GM12878 (cell line): ENCODE data around the gene EPHA1. TPM values are rescaled to one million over a fixed set of nuclear protein-coding genes. Genes with fewer than 3 reads are reported as not detected.

Source experiments
- ATAC-seq: fragments of 200-7000 bp; cut with Tn5 transposase; 3 replicates; pipeline ENCODE4 v1.9.1; 2020; ENCODE audit warnings: mild to moderate bottlenecking, moderate library complexity
- BruUV-seq: library from RNA; stranded (reverse); fragments of 400-500 nt; replicated peaks from 2 replicates; lab custom pipeline; 2021; lab: Mats Ljungman, UMichigan
- CTCF ChIA-PET: fragments of 300-600 bp; sonication (Branson Sonifier 250); formaldehyde crosslinking; extraction: SDS; loops from one replicate; lab custom pipeline; 2021; ENCODE audit warnings: inconsistent platforms; lab: Yijun Ruan, JAX
- POLR2A ChIA-PET: fragments of 350-600 bp; formaldehyde crosslinking; extraction: SDS; loops from one replicate; lab custom pipeline; 2021; ENCODE audit warnings: inconsistent platforms; lab: Charles Lee
- RAD21 ChIA-PET: fragments of 300-600 bp; sonication (Branson Sonifier 250); formaldehyde crosslinking; loops from one replicate; lab custom pipeline; 2023; ENCODE audit warnings: antibody characterized with exemption; ENCODE audit not compliant: unreplicated experiment; lab: Charles Lee
- SMC1A ChIA-PET: fragments of 300-600 bp; sonication (Branson Sonifier 250); formaldehyde crosslinking; loops from one replicate; lab custom pipeline; 2023; ENCODE audit not compliant: unreplicated experiment, uncharacterized antibody; lab: Charles Lee
- DNase-seq: peaks from one replicate; pipeline ENCODE4 v3.0.0-alpha.2; 2011; ENCODE audit warnings: low read depth, low spot score
- FAIRE-seq: peaks from 3 replicates; lab custom pipeline; 2011; peaks lifted over from hg19 to GRCh38; lab: Jason Lieb, UNC
- H2AFZ ChIP-seq: 2 replicates; pipeline ENCODE4 v1.6.0; 2011; ENCODE audit warnings: low read depth, low read length, control low read depth; ENCODE audit not compliant: control insufficient read depth
- H3K27ac ChIP-seq: 2 replicates; pipeline ENCODE4 v1.5.1; 2011; ENCODE audit warnings: control low read depth; ENCODE audit not compliant: control insufficient read depth, insufficient read depth
- H3K27me3 ChIP-seq, 2 experiments: replicated peaks in 1 of 2; 2 replicates each; pipeline versions ENCODE4 v1.6.0 to v1.6.1; 2011; ENCODE audit warnings: low read length in 1 of 2; ENCODE audit not compliant: control insufficient read depth in 2 of 2, insufficient read depth in 2 of 2
- H3K36me3 ChIP-seq, 2 experiments: 2 replicates each; pipeline ENCODE4 v1.5.1; 2011; ENCODE audit warnings: low read length in 1 of 2; ENCODE audit not compliant: control insufficient read depth in 2 of 2, insufficient read depth in 2 of 2
- H3K4me1 ChIP-seq: 2 replicates; pipeline ENCODE4 v1.6.1; 2011; ENCODE audit warnings: mild to moderate bottlenecking, low read length, moderate library complexity, mixed read lengths; ENCODE audit not compliant: control insufficient read depth, insufficient read depth
- H3K4me2 ChIP-seq: 2 replicates; pipeline ENCODE4 v1.6.0; 2011; ENCODE audit warnings: control low read depth; ENCODE audit not compliant: control insufficient read depth, insufficient read depth
- H3K4me3 ChIP-seq: fragments of 200-600 bp; sonication (generic); 2 replicates; pipeline ENCODE4 v1.5.1; 2016
- H3K79me2 ChIP-seq: 2 replicates; pipeline ENCODE4 v1.6.0; 2011; ENCODE audit warnings: low read length; ENCODE audit not compliant: control insufficient read depth, insufficient read depth
- H3K9ac ChIP-seq: 2 replicates; pipeline ENCODE4 v1.8.0; 2011; ENCODE audit warnings: low read length, control low read depth, mixed read lengths; ENCODE audit not compliant: control insufficient read depth, insufficient read depth
- H3K9me3 ChIP-seq: replicated peaks from 3 replicates; pipeline ENCODE4 v1.5.1; 2011; ENCODE audit warnings: mild to moderate bottlenecking, low read length; ENCODE audit not compliant: control insufficient read depth, insufficient read depth
- H4K20me1 ChIP-seq: 2 replicates; pipeline ENCODE4 v1.6.0; 2011; ENCODE audit not compliant: control insufficient read depth, insufficient read depth
- CTCF ChIP-seq, 3 experiments: IDR thresholded peaks in 2 of 3; conservative IDR thresholded peaks in 1 of 3; 2 replicates each; pipeline ENCODE4 v1.5.1; 2011; ENCODE audit warnings: low read depth in 3 of 3, low read length in 3 of 3, mild to moderate bottlenecking in 3 of 3, control low read depth in 2 of 3, moderate library complexity in 2 of 3, inconsistent platforms in 1 of 3, mixed read lengths in 1 of 3; ENCODE audit not compliant: control insufficient read depth in 2 of 3, insufficient read depth in 1 of 3; ENCODE audit errors: extremely low read depth in 1 of 3
- EGR1 ChIP-seq, 2 experiments: IDR thresholded peaks; 1 replicate in 1 of 2; 2 replicates in 1 of 2; pipeline ENCODE4 v1.6.1; 2011 to 2012; ENCODE audit warnings: low read depth in 2 of 2, low read length in 2 of 2, borderline replicate concordance in 1 of 2, mild to moderate bottlenecking in 1 of 2, moderate library complexity in 1 of 2
- HDGF ChIP-seq: fragments of 450-650 bp; IDR thresholded peaks from 2 replicates; pipeline ENCODE4 v1.6.1; 2016; ENCODE audit warnings: antibody characterized with exemption
- RELA ChIP-seq: fragments of 450-650 bp; IDR thresholded peaks from 2 replicates; pipeline ENCODE4 v1.8.0; 2014; ENCODE audit warnings: borderline replicate concordance; ENCODE audit not compliant: partially characterized antibody
- RELB ChIP-seq: fragments of 450-650 bp; IDR thresholded peaks from 2 replicates; pipeline ENCODE4 v1.6.1; 2017; ENCODE audit warnings: low read depth, mild to moderate bottlenecking, moderate library complexity
- SMAD1 ChIP-seq: fragments of 450-650 bp; IDR thresholded peaks from 2 replicates; pipeline ENCODE4 v1.6.1; 2018; ENCODE audit warnings: mild to moderate bottlenecking, low read depth; ENCODE audit not compliant: partially characterized antibody
- SMC3 ChIP-seq: IDR thresholded peaks from 2 replicates; pipeline ENCODE4 v1.6.1; 2011; ENCODE audit warnings: low read length, improper control_type of control experiment, borderline replicate concordance
- SUPT20H ChIP-seq: IDR thresholded peaks from 2 replicates; pipeline ENCODE4 v1.6.1; 2011; ENCODE audit warnings: low read depth, mild to moderate bottlenecking, low read length, moderate library complexity, borderline replicate concordance; ENCODE audit not compliant: control insufficient read depth
- ZNF217 ChIP-seq: fragments of 450-650 bp; IDR thresholded peaks from 2 replicates; pipeline ENCODE4 v1.6.1; 2017; ENCODE audit warnings: antibody characterized with exemption, mild to moderate bottlenecking
- ZSCAN29 ChIP-seq: fragments of 450-650 bp; IDR thresholded peaks from 2 replicates; pipeline ENCODE4 v1.6.1; 2017; ENCODE audit warnings: mild to moderate bottlenecking, moderate library complexity
- WGBS: methylation state at CpG from one replicate; pipeline ENCODE4 v1.1.6; 2016; ENCODE audit warnings: low lambda C conversion rate; ENCODE audit not compliant: insufficient replicate concordance, insufficient coverage; ENCODE audit errors: missing lambda C conversion rate; 5-methylcytosine and 5-hydroxymethylcytosine counted together
- in situ Hi-C: fragments of 300-500 bp; cut with MboI; formaldehyde crosslinking; loops from 9 replicates; pipeline ENCODE4 v1.14.3; 2018; ENCODE audit warnings: mixed read lengths
- intact Hi-C: fragments of 100-400 bp; cut with micrococcal nuclease; formaldehyde crosslinking; loops from one replicate; pipeline ENCODE4 v1.14.2; 2022; ENCODE audit not compliant: unreplicated experiment
- polyA plus RNA-seq, 11 experiments: library from polyadenylated mRNA; depleted of rRNA in 4 of 11; unstranded in 6 of 11; stranded (reverse) in 5 of 11; fragments of >200 nt; fragmentation: Nextera tagmentation in 4 of 11; fragmentation: Illumina TruSeq in 1 of 11; extraction: Ambion mirVana in 4 of 11; extraction: Trizol in 1 of 11; gene quantifications; 1 replicate in 1 of 11; 2 replicates in 10 of 11; pipeline versions ENCODE4 v1.2.1 to v1.2.3, GENCODE V29; 2011 to 2016; ENCODE audit warnings: inconsistent platforms in 2 of 11, missing spikeins in 2 of 11, low read depth in 1 of 11
- total RNA-seq, 4 experiments: library from RNA; depleted of rRNA in 3 of 4; stranded (reverse); fragments of >200 nt in 3 of 4; fragmentation: Illumina TruSeq in 1 of 4; extraction: Trizol in 1 of 4; gene quantifications; 2 replicates each; pipeline versions ENCODE4 v1.2.1 to v1.2.3, GENCODE V29; 2013 to 2021

The EPHA1 gene
- total and polyA plus RNA-seq, 10 of the 15 experiments (the other 5 are each of a cell fraction or from before 2014, with no cell fraction given) = 0.11 to 0.35 (median 0.24) TPM; not detected in 6

- Histone ChIP-seq H2AFZ (no peak overlapping the region), H4K20me1 (no peaks in the 10 kb centered on the region), H3K4me3 (no peak overlapping the region), H3K79me2 (no peaks in the 10 kb centered on the region), H3K4me1 (no peaks in the 10 kb centered on the region), H3K36me3 (no peaks in the 10 kb centered on the region)
- ChIA-PET SMC1A (no interaction called here), CTCF (no interaction called here)
- DNase-seq = no peak
- in situ Hi-C loops = no loop called here
- no peak for FAIRE-seq
- 2% methylated on average over 2 of the region's 3 CpGs for WGBS
- no peak for ATAC-seq
- TF ChIP-seq HDGF = no peak
- TF ChIP-seq, all 136 proteins: peak for 0
- H3K9ac ChIP-seq = no peak overlapping the region
- H3K9me3 ChIP-seq = no peaks in the 10 kb centered on the region
- intact Hi-C loops = no loop called here
- no peak overlapping the region for H3K27ac ChIP-seq
- POLR2A ChIA-PET = no interaction called here
- RAD21 ChIA-PET = no interaction called here
- peaks cover 0 to 3% of the 10 kb centered on the region in 2 experiments; a peak in 2 of 4 replicates for H3K27me3 ChIP-seq
- no TSS peak for BruUV-seq
- H3K4me2 ChIP-seq = no peak overlapping the region
These were observed 41.1 kb upstream of the EPHA1 start for GRCh38 chr7:143449793-143450192.

- 28% methylated on average over 2 of the region's 5 CpGs for WGBS
- Histone ChIP-seq H3K36me3 (no peaks in the 10 kb centered on the region), H3K27ac (no peak overlapping the region), H3K79me2 (no peaks in the 10 kb centered on the region), H3K27me3 (peaks cover 0 to 3% of the 10 kb centered on the region in 2 experiments; a peak in 2 of 4 replicates), H3K9me3 (no peaks in the 10 kb centered on the region), H3K4me3 (no peak overlapping the region), H3K9ac (no peak overlapping the region), H4K20me1 (no peaks in the 10 kb centered on the region), H3K4me2 (no peak overlapping the region), H2AFZ (no peak overlapping the region), H3K4me1 (no peaks in the 10 kb centered on the region)
- ChIA-PET CTCF (interaction anchor here (0.6 kb wide), 1 partner anchor 15 kb away, joined by 3 read pairs; no protein-coding TSS in a partner anchor), RAD21 (no interaction called here), POLR2A (no interaction called here), SMC1A (no interaction called here)
- no TSS peak for BruUV-seq
- DNase-seq (no peak), FAIRE-seq (no peak), ATAC-seq (no peak)
- intact Hi-C loops = no loop called here
- in situ Hi-C loops = no loop called here
- TF ChIP-seq RELB (no peak), SMC3 (no peak), ZNF217 (no peak), EGR1 (IDR thresholded peaks at IDR 0.05; ENCODE audit: borderline replicate concordance in 1 of 2, low read depth in 2 of 2, low read length in 2 of 2) (no peak), CTCF (IDR thresholded peaks at IDR 0.05 in 2 of 3, conservative IDR thresholded peaks at IDR 0.05 in 1 of 3; ENCODE audit: control insufficient read depth in 2 of 3, extremely low read depth in 1 of 3, insufficient read depth in 1 of 3, low read depth in 3 of 3, low read length in 3 of 3) (no peak), SMAD1 (no peak), SUPT20H (no peak), RELA (no peak), ZSCAN29 (no peak)
These were observed 39.8 kb upstream of the EPHA1 start for GRCh38 chr7:143448429-143448828.
